Loucy (cell line): Measurements from ENCODE around the gene LTA.
A peak's percentile ranks its signal among the peaks of the same experiment; 100 is the strongest.
"Not testable (repeated sequence)": the region's sequence is repeated elsewhere in the genome, so short reads cannot be mapped to it uniquely, and the experiment has no call there.

ENCODE experiments used
- H2AFZ ChIP-seq: fragments of 200-600 bp; sonication (generic); 2 replicates; pipeline ENCODE4 v1.6.0; 2016; ENCODE audit warnings: antibody characterized with exemption, mild to moderate bottlenecking, low read length, moderate library complexity
- H3F3A ChIP-seq: fragments of 200-600 bp; 2 replicates; pipeline ENCODE4 v1.6.0; 2016; ENCODE audit warnings: antibody characterized with exemption, low read depth, mild to moderate bottlenecking
- H3K27me3 ChIP-seq: fragments of 200-600 bp; sonication (generic); 2 replicates; pipeline ENCODE4 v1.6.1; 2014; ENCODE audit warnings: low read length, mild to moderate bottlenecking; ENCODE audit not compliant: insufficient read depth, poor library complexity, severe bottlenecking
- H3K36me3 ChIP-seq: fragments of 200-600 bp; sonication (generic); 2 replicates; pipeline ENCODE4 v1.6.1; 2016; ENCODE audit warnings: low read length; ENCODE audit not compliant: insufficient read depth
- H3K4me1 ChIP-seq: fragments of 200-600 bp; sonication (generic); 2 replicates; pipeline ENCODE4 v1.5.1; 2014; ENCODE audit warnings: low read length, mild to moderate bottlenecking; ENCODE audit not compliant: insufficient read depth, poor library complexity, severe bottlenecking
- H3K4me2 ChIP-seq: fragments of 200-600 bp; sonication (generic); 2 replicates; pipeline ENCODE4 v1.6.0; 2014; ENCODE audit warnings: antibody characterized with exemption, low read length, low read depth, mild to moderate bottlenecking; ENCODE audit not compliant: poor library complexity, severe bottlenecking
- H3K4me3 ChIP-seq: fragments of 200-600 bp; sonication (generic); 2 replicates; pipeline ENCODE4 v1.5.1; 2014; ENCODE audit warnings: low read length, mild to moderate bottlenecking, mixed read lengths; ENCODE audit not compliant: poor library complexity, severe bottlenecking
- H3K79me2 ChIP-seq: fragments of 200-600 bp; sonication (generic); 2 replicates; pipeline ENCODE4 v1.6.1; 2014; ENCODE audit warnings: low read length; ENCODE audit not compliant: insufficient read depth
- H3K9ac ChIP-seq: fragments of 200-600 bp; sonication (generic); 2 replicates; pipeline ENCODE4 v1.6.0; 2014; ENCODE audit warnings: mild to moderate bottlenecking, low read depth, low read length, moderate library complexity; ENCODE audit not compliant: poor library complexity, severe bottlenecking
- H3K9me2 ChIP-seq: fragments of 200-600 bp; sonication (generic); replicated peaks from 2 replicates; pipeline ENCODE4 v1.6.1; 2016; ENCODE audit warnings: low read depth, low read length, mixed read lengths
- H3K9me3 ChIP-seq: fragments of 200-600 bp; sonication (generic); 2 replicates; pipeline ENCODE4 v1.6.1; 2014; ENCODE audit warnings: mild to moderate bottlenecking, antibody characterized with exemption, low read length, low read depth; ENCODE audit not compliant: insufficient read depth
- H4K20me1 ChIP-seq: fragments of 200-600 bp; sonication (generic); 2 replicates; pipeline ENCODE4 v1.6.0; 2014; ENCODE audit warnings: antibody characterized with exemption, low read length, mild to moderate bottlenecking; ENCODE audit not compliant: insufficient read depth, poor library complexity, severe bottlenecking
- CTCF ChIP-seq: fragments of 200-600 bp; sonication (generic); conservative IDR thresholded peaks from 2 replicates; pipeline ENCODE4 v1.5.1; 2014; ENCODE audit warnings: mild to moderate bottlenecking, antibody characterized with exemption, low read length
- EZH2phosphoT487 ChIP-seq: fragments of 200-600 bp; IDR thresholded peaks from 2 replicates; pipeline ENCODE4 v1.6.1; 2018; ENCODE audit warnings: antibody characterized with exemption, mild to moderate bottlenecking, moderate library complexity, borderline replicate concordance

Gene LTA

DNA sequence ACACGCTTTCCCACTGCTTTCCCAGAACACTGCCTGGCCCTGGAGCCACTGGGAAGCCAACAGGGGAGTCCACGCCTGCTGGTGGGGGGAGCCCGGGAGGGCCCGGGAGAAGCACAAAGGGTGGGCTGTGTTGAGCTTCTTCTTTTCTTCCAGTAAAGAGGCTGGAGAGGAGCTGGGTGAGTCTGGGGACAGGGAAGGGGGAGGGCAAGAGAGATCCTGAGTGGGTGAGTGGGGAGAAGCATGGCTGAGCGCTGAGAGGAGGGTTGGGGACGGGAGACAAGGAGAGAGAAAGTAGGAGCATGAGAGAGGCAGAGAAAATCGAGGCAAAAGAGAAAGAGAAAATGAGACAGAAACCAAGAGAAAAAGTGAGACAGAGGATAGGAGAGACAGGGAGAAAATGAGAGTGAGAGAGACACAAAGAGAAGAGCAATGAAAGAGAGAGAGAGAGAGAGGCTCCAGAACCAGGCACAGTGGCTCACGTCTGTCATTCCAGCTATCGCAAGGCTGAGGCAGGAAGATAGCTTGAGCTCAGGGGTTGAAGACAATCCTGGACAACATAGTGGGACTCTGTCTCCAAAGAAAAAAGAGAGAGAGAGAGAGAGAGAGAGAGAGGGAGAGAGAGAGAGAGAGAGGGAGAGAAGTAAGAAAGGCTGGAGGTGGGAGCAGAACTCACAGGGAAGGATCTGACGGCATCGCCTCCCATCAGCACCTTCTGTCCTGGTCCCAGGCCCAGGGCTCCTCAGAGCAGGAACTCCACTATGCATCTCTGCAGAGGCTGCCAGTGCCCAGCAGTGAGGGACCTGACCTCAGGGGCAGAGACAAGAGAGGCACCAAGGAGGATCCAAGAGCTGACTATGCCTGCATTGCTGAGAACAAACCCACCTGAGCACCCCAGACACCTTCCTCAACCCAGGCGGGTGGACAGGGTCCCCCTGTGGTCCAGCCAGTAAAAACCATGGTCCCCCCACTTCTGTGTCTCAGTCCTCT lies 16.0 kb downstream of the LTA start:
- Histone ChIP-seq H3K9me2 (no peaks in the 10 kb centered on the region), H3K4me3 (peak overlapping the region; percentile 70), H3K4me1 (peaks cover 59% of the 10 kb centered on the region), H3F3A (peaks cover 3% of the 10 kb centered on the region; the same call in 1 of the 2 replicates), H4K20me1 (no peaks in the 10 kb centered on the region), H3K4me2 (peak overlapping the region; percentile 93), H3K27me3 (no peaks in the 10 kb centered on the region), H3K9ac (peak overlapping the region; percentile 85), H2AFZ (no peak overlapping the region), H3K36me3 (no peaks in the 10 kb centered on the region), H3K9me3 (no peaks in the 10 kb centered on the region), H3K79me2 (peaks cover 36% of the 10 kb centered on the region)
- TF ChIP-seq CTCF (no peak), EZH2phosphoT487 (no peak)

DNA sequence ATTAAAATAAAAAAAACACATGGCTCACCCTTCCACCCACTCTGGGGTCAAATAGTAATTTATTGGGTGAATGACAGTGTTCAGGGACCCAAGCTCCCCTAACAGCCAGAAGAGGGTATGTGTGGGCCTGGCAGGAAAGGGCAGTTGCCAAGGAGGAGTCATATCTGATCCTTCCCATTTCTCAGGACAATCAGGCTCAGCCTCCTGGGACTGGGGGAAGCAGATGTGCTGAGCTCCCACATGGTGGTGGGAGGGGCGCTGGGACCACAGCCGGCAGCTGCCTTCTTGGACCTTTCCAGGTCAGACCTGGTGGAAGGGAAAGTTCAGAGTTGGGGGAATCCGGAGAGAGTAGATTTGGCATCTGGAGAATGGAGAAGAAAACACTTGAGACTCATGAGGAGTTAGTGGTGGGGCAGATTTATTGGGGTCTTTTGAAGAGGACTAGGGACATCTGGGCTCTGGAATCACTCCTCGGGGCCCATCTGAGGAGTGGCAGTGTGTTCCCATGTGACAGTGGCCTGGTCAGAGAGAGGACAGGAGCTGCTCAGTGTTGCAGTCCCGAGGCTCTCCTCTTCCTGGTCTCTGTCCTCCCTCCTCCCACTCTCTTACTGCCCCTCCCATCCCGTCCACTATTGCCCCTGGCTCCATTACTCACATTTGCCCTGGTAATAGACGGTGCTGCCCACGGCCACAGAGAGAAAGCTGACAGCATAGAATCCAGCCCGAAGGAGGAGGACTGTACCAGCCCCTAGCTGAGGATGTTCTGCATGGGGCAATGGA lies 17.0 kb downstream of the LTA start:
- Histone ChIP-seq H4K20me1 (no peaks in the 10 kb centered on the region), H3K9ac (peak overlapping the region; percentile 85), H3K4me3 (peak overlapping the region; percentile 70), H3K27me3 (no peaks in the 10 kb centered on the region), H3K9me3 (no peaks in the 10 kb centered on the region), H3K4me1 (peaks cover 67% of the 10 kb centered on the region), H3K36me3 (no peaks in the 10 kb centered on the region), H3K79me2 (peaks cover 36% of the 10 kb centered on the region), H3F3A (peaks cover 3% of the 10 kb centered on the region; the same call in 1 of the 2 replicates), H3K9me2 (no peaks in the 10 kb centered on the region), H3K4me2 (peak overlapping the region; percentile 93), H2AFZ (no peak overlapping the region)
- TF ChIP-seq CTCF (no peak), EZH2phosphoT487 (no peak)

GRCh38 chr6:31590691-31591090 lies 18.6 kb downstream of the LTA start:
- not testable (repeated sequence) for H3K4me2 ChIP-seq, H3K9me2 ChIP-seq, H3F3A ChIP-seq, H3K9ac ChIP-seq, H4K20me1 ChIP-seq, H3K9me3 ChIP-seq, H2AFZ ChIP-seq, H3K4me3 ChIP-seq, H3K36me3 ChIP-seq, H3K27me3 ChIP-seq
- H3K4me1 ChIP-seq: peaks cover 58% of the 10 kb centered on the region
- peaks cover 36% of the 10 kb centered on the region for H3K79me2 ChIP-seq
